Activated naive CD8-positive, alpha-beta T cell treated with anti-CD3 and anti-CD28 coated beads for 36 hours (primary cell): Measurements from ENCODE around the gene CPT1B. TPM values are rescaled to one million over a fixed set of nuclear protein-coding genes. Genes with fewer than 3 reads are reported as not detected.
A peak's percentile ranks its signal among the peaks of the same experiment; 100 is the strongest.

Experiments used
- DNase-seq: peaks from one replicate; pipeline ENCODE4 v3.0.0; 2021
- H3K27ac Mint-ChIP-seq: one replicate; pipeline ENCODE4 v1.8.0; 2022; ENCODE audit warnings: mild to moderate bottlenecking, moderate library complexity, mixed read lengths
- H3K27me3 Mint-ChIP-seq: one replicate; pipeline ENCODE4 v1.8.0; 2022; ENCODE audit warnings: mild to moderate bottlenecking, mixed read lengths
- H3K36me3 Mint-ChIP-seq: one replicate; pipeline ENCODE4 v1.8.0; 2021; ENCODE audit warnings: mild to moderate bottlenecking, mixed read lengths
- H3K4me1 Mint-ChIP-seq: one replicate; pipeline ENCODE4 v1.8.0; 2021; ENCODE audit warnings: mixed read lengths
- H3K4me3 Mint-ChIP-seq: one replicate; pipeline ENCODE4 v1.8.0; 2022; ENCODE audit warnings: mild to moderate bottlenecking, moderate library complexity, mixed read lengths
- H3K9me3 Mint-ChIP-seq: one replicate; pipeline ENCODE4 v1.8.0; 2022; ENCODE audit warnings: mixed read lengths
- total RNA-seq, 2 experiments: library from RNA; stranded (reverse); gene quantifications; one replicate each; pipeline ENCODE4 v1.2.3, GENCODE V29; 2021

Gene CPT1B
- total RNA-seq, 2 experiments from 2014 or later = 33.6 to 33.7 TPM

DNA sequence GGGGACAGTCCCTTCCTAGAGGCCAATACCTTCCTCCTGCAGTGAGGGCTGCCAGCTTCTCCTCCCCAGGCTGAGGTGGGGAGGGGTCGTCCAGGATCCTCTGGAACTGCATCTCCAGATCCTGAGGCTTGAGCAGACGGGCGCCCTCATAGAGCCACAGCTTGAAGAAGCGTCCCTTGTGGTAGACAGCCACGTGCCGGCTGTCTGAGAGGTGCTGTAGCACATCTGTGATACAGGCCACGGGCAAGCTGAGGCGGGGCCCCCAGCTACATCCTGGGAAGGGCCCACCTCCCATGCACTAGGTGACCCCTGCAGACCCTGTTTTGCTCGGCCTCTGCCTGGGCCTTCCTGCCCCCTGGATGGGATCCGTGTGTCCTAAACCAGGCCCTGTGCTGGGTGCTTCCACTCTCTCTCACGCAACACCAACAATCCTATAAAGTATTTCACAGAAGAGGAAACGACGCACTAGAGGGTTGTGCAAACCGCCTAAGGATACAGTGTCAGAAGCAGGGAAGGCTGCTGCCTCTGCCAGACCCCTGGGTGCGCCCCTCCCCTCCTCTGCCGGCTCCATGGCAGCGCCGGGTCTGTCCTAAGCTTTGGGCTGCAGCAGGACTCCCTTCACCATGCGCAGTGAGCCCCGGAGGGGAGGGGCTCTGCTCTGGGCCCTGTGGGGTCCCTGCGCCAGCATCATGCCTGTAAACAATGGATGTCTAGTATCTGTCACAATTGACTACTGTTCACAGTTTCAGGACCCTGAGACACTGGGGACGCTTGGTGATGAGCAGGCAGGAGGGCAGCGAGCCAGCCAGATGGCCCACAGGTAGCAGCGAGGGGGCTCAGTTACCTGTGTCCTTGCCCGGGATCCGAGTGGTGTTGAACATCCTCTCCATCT lies 4.5 kb downstream of the CPT1B start:
- Mint-ChIP-seq H3K4me1 (peaks cover 11% of the 10 kb centered on the region), H3K4me3 (no peak overlapping the region), H3K27ac (no peak overlapping the region), H3K9me3 (no peaks in the 10 kb centered on the region), H3K36me3 (peaks cover 9% of the 10 kb centered on the region), H3K27me3 (no peaks in the 10 kb centered on the region)
- no peak for DNase-seq

GRCh38 chr22:50572965-50573364 lies 5.3 kb downstream of the CPT1B start:
- H3K27me3 Mint-ChIP-seq = no peaks in the 10 kb centered on the region
- H3K36me3 Mint-ChIP-seq = peaks cover 9% of the 10 kb centered on the region
- no peaks in the 10 kb centered on the region for H3K9me3 Mint-ChIP-seq
- H3K27ac Mint-ChIP-seq = no peak overlapping the region
- no peak for DNase-seq
- peaks cover 8% of the 10 kb centered on the region for H3K4me1 Mint-ChIP-seq
- no peak overlapping the region for H3K4me3 Mint-ChIP-seq

- H3K4me1 Mint-ChIP-seq = no peaks in the 10 kb centered on the region
- H3K9me3 Mint-ChIP-seq = no peaks in the 10 kb centered on the region
- no peak overlapping the region for H3K4me3 Mint-ChIP-seq
- H3K36me3 Mint-ChIP-seq = peaks cover 11% of the 10 kb centered on the region
- H3K27ac Mint-ChIP-seq = no peak overlapping the region
- DNase-seq = no peak
- no peaks in the 10 kb centered on the region for H3K27me3 Mint-ChIP-seq
Measured at GRCh38 chr22:50571264-50572175, 6.7 kb downstream of the CPT1B start.

DNA sequence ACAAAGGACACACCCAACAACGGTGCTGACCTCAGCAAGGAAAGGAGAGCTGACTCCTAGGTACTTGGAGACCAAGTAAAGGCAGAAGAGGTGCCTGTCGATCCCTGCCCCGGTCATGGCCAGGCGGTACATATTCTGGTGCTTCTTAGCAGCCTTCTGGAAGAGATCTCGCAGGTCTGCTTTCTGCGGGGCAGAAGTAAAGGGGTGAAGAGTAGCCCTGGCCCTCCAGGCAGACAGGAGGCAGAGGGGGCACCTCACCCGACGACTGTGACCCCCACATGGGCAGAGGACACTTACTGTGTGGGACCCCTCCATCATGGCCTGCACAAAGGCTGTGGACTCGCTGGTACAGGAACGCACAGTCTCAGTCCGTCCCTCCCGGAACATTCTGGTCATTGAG lies 7.4 kb downstream of the CPT1B start:
- peaks cover 8% of the 10 kb centered on the region for H3K36me3 Mint-ChIP-seq
- no peaks in the 10 kb centered on the region for H3K27me3 Mint-ChIP-seq
- no peaks in the 10 kb centered on the region for H3K9me3 Mint-ChIP-seq

DNA sequence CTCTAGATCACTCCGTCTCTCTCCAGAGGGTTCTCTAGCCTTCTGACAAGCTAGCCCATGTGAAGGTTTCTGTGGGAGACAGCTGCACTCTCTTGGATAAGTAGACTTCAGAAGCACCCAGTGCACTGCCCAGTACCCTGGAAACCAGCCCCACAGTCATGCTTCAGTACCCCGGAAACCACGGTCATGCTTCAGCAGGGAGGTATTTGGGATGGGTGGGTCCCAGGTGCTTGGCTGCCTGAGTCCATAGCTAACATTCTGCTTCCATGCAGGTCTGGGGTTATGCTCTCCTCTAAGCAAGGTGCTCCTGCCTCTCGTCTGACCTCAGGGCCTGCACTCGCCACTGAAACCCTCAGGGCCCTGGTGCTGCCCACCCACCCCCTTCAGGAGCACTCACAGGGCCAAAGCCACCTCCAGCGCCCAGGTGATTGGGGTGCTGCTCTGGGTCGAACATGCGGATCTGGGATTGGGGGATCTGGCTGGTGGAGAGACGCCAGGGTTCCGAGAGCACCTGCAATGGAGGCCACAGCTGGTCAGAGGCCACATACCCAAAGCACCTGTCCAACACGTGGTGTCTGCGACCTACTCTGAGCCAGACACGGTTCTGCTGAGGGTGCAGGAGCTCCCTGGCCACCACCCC lies 8.2 kb downstream of the CPT1B start:
- Mint-ChIP-seq H3K27me3 (no peaks in the 10 kb centered on the region), H3K4me3 (no peak overlapping the region), H3K36me3 (peaks cover 8% of the 10 kb centered on the region), H3K4me1 (no peaks in the 10 kb centered on the region), H3K27ac (no peak overlapping the region), H3K9me3 (no peaks in the 10 kb centered on the region)
- DNase-seq = no peak

More for the DNA sequence above, 7.4 kb downstream of the CPT1B start:
- no peak overlapping the region for H3K27ac Mint-ChIP-seq
- no peak overlapping the region for H3K4me3 Mint-ChIP-seq
- H3K4me1 Mint-ChIP-seq = no peaks in the 10 kb centered on the region
- no peak for DNase-seq

- Mint-ChIP-seq H3K36me3 (peaks cover 8% of the 10 kb centered on the region), H3K4me3 (no peak overlapping the region), H3K27me3 (no peaks in the 10 kb centered on the region), H3K27ac (no peak overlapping the region), H3K4me1 (no peaks in the 10 kb centered on the region), H3K9me3 (no peaks in the 10 kb centered on the region)
- DNase-seq = no peak
Measured at GRCh38 chr22:50569041-50569459, 9.2 kb downstream of the CPT1B start.

DNA sequence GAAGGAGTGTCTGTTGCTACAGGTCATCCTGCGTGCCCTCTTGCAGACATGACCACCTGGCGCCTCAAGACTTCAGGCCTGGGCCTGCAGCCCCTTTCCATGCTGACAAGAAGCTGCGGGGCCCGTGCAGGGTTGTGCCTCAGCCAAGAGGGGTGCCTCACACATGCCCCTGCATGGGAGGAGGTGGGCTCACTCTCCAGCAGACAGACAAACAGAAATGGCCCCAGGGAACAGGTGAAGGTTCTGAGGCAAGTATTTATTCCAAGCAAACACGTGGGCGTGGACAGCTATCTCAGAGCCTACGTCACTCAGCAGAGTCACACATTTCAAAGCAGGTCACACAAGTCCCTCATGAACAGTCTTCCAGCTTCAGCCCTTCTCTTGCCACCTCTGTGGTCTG lies 9.6 kb downstream of the CPT1B start:
- no peak overlapping the region for H3K4me3 Mint-ChIP-seq
- peaks cover 2% of the 10 kb centered on the region for H3K4me1 Mint-ChIP-seq
- no peak overlapping the region for H3K27ac Mint-ChIP-seq
- H3K9me3 Mint-ChIP-seq = no peaks in the 10 kb centered on the region
- no peak for DNase-seq
- H3K36me3 Mint-ChIP-seq = peaks cover 6% of the 10 kb centered on the region
- no peaks in the 10 kb centered on the region for H3K27me3 Mint-ChIP-seq

GRCh38 chr22:50567721-50568252 lies 10.4 kb downstream of the CPT1B start:
- DNase-seq = no peak
- Mint-ChIP-seq H3K9me3 (no peaks in the 10 kb centered on the region), H3K4me1 (peaks cover 7% of the 10 kb centered on the region), H3K36me3 (peaks cover 6% of the 10 kb centered on the region), H3K27ac (no peak overlapping the region), H3K4me3 (no peak overlapping the region), H3K27me3 (peaks cover 3% of the 10 kb centered on the region)

- H3K27me3 Mint-ChIP-seq = peaks cover 3% of the 10 kb centered on the region
- H3K4me1 Mint-ChIP-seq = peaks cover 11% of the 10 kb centered on the region
- peaks cover 4% of the 10 kb centered on the region for H3K36me3 Mint-ChIP-seq
- no peak overlapping the region for H3K4me3 Mint-ChIP-seq
- no peak for DNase-seq
- H3K27ac Mint-ChIP-seq = no peak overlapping the region
- no peaks in the 10 kb centered on the region for H3K9me3 Mint-ChIP-seq
Measured at GRCh38 chr22:50564289-50564688, 13.9 kb downstream of the CPT1B start.

DNA sequence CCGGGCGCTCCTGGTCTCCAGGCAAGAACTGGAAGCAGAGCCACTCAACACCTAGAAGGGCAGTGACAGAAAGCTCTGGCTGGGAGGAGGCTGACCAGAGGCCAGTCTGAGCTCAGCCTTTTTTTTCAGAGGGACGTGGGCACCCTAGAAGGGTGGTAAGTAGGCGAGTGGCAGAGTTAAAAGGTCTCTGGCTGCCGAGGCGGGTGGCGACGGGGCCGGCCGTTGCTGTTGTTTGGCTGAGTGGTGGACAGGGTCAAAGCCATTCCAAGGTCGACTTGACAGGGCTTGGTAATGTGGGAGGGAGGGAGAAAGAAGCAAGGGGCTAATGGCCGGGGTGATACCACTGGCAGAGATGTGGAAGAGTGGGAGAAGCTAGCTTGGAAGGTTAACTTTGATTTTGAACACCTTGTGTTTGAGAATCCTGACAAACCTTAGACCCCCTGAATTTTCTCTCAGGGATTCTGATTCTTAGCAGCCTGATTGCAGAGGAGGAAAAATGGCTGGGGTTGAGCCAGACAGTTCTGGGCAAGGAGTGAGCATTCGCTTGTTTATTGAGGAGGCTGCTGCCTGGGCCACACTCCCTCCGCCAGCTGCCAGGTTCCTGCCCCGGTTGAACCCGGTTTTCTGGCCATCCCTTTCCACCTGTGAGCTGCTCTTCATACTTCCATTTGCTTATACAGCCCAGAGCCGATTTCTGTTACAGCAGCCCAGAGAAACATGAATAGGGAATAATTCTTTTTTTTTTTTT lies 14.6 kb downstream of the CPT1B start:
- Mint-ChIP-seq H3K4me1 (peaks cover 11% of the 10 kb centered on the region), H3K9me3 (no peaks in the 10 kb centered on the region), H3K4me3 (peak overlapping the region; percentile 91), H3K27me3 (peaks cover 3% of the 10 kb centered on the region), H3K27ac (peak overlapping the region; percentile 52), H3K36me3 (peaks cover 4% of the 10 kb centered on the region)
- no peak for DNase-seq

GRCh38 chr22:50562523-50563412 lies 15.5 kb downstream of the CPT1B start, which contains the start of gene SYCE3:
Gene SYCE3, minus strand, starts transcription at chr22:50562919. Its CDS starts 6,514 bp downstream, at chr22:50556405.
- H3K27me3 Mint-ChIP-seq = peaks cover 3% of the 10 kb centered on the region
- peak; percentile 98 for DNase-seq
- peak within 1 kb of the TSS; percentile 91 for H3K4me3 Mint-ChIP-seq
- H3K27ac Mint-ChIP-seq = peak within 1 kb of the TSS; percentile 71
- H3K9me3 Mint-ChIP-seq = no peaks in the 10 kb centered on the region
- H3K36me3 Mint-ChIP-seq = peaks cover 1% of the 10 kb centered on the region
- peaks cover 11% of the 10 kb centered on the region for H3K4me1 Mint-ChIP-seq

- Mint-ChIP-seq H3K27ac (peak overlapping the region; percentile 5), H3K4me3 (peak overlapping the region; percentile 6), H3K4me1 (peaks cover 11% of the 10 kb centered on the region), H3K9me3 (no peaks in the 10 kb centered on the region), H3K36me3 (no peaks in the 10 kb centered on the region), H3K27me3 (peaks cover 3% of the 10 kb centered on the region)
- no peak for DNase-seq
Measured at GRCh38 chr22:50561401-50562358, 16.5 kb downstream of the CPT1B start.
